ENCODE results near the gene MBTD1.
"Not testable (repeated sequence)": the region's sequence is repeated elsewhere in the genome, so short reads cannot be mapped to it uniquely, and the experiment has no call there.

Gene MBTD1

DNA sequence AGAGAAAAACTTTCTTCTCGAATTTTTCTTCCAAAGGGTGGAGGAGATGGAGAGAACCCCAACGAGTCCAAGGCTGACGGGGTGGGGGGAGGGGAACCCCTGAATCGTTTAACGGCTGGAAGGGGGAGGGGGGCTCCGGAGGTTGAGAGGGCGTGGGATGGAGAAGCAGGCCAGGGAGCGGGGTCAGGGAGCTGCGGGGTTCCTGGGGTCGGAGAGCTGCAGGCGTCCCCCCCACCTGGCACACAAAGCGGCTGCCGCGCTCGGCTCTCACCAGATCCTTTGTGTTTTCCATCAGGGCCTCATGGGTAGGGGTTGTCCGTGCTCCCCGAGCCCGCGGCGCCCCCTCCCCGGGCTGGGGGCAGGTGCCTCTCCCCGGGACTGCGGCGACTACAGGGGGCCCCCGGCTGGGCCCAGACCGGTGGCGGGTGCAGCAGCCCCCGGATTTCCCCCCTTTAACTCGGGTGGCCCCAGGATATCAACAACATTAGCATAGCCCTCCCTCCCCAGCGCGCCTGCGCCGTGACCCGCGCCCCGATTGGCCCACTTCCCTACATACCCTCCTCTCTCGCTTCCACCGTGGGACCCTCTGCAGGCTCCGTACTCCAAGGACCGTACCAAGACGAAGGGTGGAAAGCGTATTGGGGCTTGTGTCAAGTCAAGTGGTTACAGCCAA, at the start of gene MBTD1:
Gene MBTD1, minus strand, starts transcription at position 486 of the 673 bp plus-strand sequence. CDS start 34,888 bp downstream, outside the sequence.
- DNase-seq (ENCODE audit: low read depth in 3 of 3) = peak; percentile 83 to 92 (median 91)

DNA sequence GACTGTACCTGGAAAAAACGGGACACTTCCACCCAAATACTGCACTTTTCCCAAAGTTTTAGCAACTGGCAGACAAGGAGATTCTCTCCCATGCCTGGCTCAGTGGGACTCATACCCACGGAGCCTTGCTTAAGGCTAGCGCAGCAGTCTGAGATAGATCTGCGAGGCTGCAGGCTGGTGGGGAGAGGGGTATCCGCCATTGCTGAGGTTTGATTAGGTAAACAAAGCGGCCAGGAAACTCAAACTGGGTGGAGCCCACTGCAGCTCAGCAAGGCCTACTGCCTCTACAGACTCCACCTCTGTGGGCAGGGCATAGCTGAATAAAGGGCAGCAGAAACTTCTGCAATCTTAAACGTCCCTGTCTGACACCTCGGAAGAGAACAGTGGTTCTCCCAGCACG, 45.3 kb upstream of the MBTD1 start:
- DNase-seq (ENCODE audit: low read depth in 3 of 3) = no peak

DNA sequence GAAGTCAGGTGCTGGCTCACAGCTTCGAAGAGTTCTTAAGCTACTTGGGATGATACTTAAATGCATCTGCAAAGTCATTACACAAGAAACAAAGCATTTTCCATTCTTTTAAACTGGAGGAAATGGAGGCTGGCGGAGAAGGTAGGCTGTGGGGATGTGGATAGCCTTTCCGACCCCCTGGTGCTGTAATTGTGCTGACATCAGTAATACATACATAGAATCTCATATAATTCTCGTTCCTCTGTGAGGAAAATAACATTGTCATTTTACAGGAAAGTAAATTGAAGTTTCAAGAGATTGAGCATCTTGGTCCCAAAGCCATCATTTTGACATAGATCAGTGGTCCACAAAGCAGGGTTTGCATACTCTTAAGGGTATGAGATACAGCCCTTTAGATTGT, 40.0 kb upstream of the MBTD1 start:
- DNase-seq (ENCODE audit: low read depth in 3 of 3) = no peak

DNA sequence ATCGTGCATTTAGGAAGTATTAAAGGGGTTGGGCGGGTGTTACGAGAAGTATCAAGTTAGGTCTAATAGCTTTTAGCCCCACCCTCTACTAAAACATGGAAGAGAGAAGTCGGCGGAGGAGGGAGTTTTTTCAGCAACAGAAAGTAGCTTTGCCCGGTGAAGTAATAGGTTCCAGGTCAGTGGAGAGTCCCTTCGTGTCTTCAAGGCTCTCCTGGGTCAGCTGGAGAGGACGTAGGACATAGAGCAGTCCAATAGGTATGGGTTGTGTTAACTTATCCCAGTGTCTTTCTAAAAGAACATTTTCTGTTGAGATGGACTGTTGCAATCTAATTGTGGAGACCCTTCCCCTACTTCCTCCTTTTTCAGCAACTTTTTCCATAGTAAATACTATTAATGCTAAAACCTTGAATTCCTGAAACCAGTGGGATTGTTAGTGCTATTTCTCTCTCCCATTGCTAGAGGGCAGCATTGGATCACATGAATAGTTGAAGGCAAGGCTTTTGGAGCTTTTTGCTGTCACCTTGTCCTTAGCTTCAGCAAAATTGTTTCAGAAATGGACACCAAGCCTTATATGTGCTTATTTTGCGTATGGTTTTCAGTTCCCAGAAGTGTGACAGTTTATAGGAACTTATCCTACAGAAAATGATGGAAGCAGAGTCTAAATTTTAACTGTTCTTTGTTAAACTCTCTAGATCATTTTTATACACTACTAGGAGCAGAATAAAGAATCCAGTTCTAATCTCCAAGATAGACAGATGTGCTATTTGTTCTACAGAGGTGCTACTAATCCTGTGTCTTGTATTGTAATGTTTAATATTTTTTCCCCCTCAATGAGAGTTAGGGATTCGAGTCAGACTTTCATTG, 38.9 kb upstream of the MBTD1 start:
- DNase-seq (ENCODE audit: low read depth in 3 of 3) = no peak

DNA sequence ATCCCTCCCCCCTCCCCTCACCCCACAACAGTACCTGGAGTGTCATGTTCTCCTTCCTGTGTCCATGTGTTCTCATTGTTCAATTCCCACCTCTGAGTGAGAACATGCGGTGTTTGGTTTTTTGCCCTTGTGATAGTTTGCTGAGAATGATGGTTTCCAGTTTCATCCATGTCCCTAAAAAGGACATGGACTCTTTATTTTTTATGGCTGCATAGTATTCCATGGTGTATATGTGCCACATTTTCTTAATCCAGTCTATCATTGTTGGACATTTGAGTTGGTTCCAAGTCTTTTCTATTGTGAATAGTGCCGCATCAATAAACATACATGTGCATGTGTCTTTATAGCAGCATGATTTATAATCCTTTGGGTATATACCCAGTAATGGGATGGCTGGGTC, 34.5 kb upstream of the MBTD1 start:
- not testable (repeated sequence) for DNase-seq (ENCODE audit: low read depth in 3 of 3)

DNA sequence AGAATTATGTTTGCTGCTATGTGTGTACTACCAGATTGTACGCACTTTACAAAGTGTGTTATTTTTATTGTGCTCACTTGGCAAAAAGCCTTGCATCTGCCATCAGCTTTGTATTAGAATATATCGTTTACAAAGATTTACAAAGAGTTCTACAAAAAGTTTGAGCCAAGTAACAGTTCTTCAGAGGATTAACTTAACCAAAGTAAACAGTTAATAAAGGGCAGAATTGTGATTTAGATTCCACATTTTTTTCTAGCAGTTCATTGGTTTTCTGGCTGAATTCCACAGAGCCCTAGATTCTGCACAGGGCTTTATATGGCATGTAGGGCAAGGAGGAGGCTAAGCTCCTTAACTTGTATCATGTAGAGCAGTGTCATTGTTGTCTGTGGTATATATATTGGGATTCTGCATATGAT, 29.9 kb upstream of the MBTD1 start:
- DNase-seq (ENCODE audit: low read depth in 3 of 3) = no peak

DNA sequence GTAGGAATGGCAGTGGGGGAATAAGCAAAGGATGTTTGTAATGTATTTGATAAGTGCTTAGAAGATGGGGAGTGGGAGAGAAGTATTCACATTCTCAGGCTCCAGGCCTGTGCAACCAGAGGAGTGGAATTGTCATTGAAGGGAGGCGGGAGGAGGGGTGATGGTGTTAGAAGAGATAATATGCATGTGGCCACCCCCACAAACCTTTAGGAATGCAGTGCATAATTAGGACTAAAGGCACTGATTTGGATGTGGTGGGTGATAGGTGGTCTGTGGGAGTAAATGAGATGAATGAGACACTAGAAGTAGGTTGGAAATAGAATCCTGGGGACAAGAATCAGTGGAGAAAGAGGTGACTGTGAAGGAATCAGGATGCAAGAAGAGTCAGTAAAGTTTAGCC, 27.6 kb upstream of the MBTD1 start:
- DNase-seq (ENCODE audit: low read depth in 3 of 3) = no peak

DNA sequence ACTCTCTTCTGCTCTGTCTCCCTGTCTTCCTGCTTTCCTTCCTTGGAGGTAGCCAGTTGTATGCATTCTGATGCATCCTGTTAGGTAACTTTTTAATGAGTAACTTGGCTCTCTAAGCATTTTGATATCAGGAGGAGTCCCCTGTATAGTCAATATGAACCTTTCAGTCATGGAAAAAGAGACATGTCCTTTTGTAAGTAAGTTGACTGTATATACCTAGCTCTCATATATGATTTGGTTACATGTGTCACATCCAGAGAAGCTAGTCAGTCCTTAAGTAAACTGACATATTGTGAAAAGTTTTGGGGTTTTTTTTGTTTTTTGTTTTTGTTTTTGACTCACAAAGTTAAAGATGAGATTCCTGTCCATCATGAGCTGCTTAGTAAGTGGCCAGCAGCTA, 19.3 kb upstream of the MBTD1 start:
- no peak for DNase-seq (ENCODE audit: low read depth in 3 of 3)

DNA sequence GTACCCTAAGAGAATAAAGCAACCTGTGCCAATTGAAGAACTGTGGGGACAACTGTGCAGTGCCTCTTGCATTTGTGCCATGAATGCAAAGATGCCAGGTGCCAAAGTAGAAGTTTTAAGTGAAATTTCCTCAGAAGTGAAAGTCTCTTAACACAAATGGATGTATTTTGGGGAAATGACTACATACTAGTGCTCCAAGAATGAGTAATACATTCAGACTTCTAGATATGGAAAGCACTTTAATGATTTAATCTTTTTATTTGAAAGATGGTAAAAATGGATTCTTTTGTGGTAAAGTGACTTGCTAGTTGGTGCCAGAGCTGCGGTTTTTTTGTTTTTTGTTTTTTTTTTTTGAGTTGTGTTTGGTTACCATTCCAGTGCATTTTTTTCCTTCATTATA, 15.5 kb upstream of the MBTD1 start:
- DNase-seq (ENCODE audit: low read depth in 3 of 3) = no peak

DNA sequence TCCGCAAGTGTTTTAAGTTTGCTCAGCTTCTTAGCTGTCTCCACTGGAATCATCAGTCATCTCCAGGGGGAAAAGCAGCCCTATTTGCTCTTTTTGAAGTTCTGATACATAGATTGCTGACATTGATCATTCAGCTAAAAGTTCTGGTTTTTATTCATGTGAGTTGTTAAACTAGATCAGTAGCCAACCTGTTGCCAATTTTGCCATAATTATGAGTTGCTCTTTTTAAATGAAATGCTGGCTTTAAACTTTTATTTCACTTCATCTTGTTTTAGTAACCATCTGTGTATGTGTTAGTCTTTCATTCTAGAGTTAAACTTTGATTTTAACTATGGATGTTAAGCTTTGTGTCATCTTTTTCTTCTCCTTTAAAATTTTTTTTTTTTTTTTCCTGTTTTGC, 13.0 kb upstream of the MBTD1 start:
- DNase-seq (ENCODE audit: low read depth in 3 of 3) = no peak

DNA sequence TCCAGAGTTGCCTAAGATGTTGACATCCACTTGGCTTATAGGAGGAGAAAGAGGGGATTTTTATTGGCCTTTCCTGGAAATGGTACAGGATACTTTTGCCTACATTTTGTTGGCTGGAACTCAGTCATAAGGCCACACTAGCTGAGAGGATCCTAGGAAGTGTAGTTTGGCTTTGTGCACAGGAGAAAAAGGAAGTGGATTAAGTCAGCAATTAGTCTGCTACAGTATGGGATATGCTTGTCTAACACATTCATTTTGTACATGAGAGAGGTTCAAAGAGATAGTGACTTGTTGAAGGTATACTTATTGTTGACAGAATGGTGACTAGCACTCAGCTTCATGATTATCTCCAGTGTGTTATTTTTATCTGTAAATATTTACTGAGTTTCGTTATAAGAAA, 10.8 kb upstream of the MBTD1 start:
- DNase-seq (ENCODE audit: low read depth in 3 of 3) = no peak

DNA sequence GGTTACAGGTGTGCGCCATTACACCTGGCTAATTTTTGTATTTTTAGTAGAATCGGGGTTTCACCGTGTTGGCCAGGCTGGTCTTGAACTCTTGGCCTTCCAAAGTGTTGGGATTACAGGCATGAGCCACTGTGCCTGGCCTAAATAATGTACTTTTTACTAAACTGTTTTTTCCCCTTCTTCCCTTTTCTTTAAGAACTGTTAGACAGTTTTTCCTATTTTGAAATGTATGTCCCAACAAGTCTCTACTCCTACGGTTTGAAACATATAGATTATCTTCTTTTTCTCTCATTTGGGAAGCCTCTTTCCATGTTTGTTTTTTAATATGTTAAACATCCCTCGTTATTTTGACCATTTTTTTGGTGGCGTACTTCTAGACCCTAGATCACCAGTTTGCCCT, 10.1 kb upstream of the MBTD1 start:
- DNase-seq (ENCODE audit: low read depth in 3 of 3) = no peak

DNA sequence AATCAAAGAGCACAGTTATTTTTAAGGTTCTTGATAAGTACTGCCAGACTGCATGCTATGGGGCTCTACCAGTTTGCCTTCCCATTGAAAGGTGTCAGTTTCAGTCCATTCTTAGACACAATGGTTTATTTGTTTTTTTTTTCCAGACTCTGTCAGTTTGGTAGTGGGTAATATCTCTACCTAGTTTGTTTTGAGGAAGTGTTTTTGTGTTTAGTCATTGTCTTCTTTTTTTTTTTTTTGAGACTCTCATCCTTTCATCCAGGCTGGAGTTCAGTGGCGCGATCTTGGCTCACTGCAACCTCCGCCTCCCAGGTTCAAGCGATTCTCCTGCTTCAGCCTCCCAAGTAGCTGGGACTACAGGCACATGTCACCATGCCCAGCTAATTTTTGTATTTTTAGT, 4.6 kb upstream of the MBTD1 start:
- DNase-seq (ENCODE audit: low read depth in 3 of 3) = not testable (repeated sequence)

DNA sequence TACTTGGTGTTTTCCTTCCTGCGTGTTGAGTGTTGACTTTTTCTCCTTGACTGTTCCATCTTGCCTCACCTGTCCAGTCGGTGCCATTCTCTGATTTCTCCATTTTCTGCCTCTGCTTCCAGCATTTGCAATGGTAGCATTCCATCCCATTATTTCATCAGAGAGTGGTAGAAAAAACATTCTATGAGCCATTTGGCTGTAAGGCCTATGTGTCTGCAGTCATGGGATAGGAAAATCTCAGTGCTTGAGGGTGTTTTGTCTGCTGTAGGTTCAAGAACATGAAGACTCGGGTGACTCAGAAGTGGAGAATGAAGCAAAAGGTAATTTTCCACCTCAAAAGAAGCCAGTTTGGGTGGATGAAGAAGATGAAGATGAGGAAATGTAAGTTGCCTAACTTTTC, 3.2 kb upstream of the MBTD1 start:
- no peak for DNase-seq (ENCODE audit: low read depth in 3 of 3)

DNA sequence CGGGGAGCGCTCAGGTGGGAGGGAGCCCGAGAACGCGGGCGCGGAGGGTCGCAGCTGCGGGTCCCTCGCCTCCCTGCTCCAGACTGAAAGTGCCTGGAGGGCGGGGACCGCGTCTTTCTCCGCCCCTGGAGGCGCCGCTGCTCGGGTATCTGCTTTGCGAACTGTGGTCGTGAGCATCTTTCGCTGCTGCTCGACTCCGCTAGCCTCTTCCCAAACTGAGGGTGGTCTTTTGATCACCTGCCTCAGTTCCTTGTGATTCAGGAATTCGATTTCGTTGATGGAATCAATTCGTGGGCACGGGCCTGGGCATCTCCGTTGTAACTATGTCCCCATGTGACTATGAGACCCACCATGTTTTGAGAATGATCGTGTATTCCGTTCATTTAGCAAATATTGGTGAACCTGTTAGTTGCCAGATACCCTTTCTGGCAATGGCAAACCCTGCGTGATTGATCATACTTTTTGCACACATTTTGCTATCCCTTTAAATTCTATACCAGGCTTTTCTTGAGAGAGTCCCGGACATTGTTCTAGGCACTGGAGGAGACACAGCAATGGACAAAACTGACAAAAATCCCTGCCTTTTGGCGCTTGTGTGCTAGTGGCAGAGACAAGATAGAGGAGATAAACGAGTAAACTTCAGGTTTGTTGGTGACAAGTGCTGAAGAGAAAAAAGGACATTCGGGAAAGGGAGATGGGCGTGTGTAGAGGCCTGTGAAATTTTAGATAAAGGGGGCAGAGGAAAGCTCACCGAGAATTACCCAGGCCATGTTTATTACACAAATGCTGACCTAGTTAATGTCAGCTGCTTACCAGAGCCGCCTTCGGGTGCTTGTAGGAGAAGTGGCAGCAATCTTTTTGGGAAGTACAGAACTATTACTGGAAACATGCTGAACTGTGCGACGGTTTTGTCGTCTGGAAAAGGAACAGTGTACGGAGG, 1.4 kb upstream of the MBTD1 start:
- no peak for DNase-seq (ENCODE audit: low read depth in 3 of 3)

DNA sequence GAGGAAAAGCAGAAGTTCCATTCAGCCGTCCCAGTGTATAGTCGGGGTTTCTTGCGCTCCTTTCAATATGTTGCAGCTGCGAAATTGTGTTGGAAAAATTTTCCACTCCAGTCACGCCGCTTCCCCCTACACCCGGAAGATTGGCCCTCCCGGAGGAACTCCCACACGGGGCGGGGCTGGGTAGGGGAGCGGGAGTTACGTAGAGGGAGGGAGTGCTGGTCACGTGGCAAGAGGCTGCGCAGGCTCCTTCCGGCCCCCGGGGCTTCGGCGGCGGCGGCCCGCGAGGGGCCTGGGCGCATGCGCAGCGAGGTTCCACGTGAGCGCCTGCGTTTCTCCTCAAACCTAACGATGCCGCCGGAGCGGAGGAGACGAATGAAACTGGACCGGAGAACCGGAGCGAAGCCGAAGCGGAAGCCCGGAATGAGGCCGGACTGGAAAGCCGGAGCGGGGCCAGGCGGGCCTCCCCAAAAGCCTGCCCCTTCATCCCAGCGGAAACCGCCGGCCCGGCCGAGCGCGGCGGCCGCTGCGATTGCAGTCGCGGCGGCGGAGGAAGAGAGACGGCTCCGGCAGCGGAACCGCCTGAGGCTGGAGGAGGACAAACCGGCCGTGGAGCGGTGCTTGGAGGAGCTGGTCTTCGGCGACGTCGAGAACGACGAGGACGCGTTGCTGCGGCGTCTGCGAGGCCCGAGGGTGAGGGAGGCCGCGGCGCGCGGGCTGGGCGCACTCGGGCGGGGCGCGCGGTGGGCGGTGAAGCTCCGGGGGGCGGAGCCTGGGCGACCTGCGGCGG, 581 bp upstream of the MBTD1 start, which contains the start of gene UTP18:
Gene UTP18, plus strand, starts transcription at position 310 of the 787 bp plus-strand sequence. Its CDS starts 39 bp downstream, at position 349.
- DNase-seq (ENCODE audit: low read depth in 3 of 3) = peak; percentile 91 to 96 (median 95)

DNA sequence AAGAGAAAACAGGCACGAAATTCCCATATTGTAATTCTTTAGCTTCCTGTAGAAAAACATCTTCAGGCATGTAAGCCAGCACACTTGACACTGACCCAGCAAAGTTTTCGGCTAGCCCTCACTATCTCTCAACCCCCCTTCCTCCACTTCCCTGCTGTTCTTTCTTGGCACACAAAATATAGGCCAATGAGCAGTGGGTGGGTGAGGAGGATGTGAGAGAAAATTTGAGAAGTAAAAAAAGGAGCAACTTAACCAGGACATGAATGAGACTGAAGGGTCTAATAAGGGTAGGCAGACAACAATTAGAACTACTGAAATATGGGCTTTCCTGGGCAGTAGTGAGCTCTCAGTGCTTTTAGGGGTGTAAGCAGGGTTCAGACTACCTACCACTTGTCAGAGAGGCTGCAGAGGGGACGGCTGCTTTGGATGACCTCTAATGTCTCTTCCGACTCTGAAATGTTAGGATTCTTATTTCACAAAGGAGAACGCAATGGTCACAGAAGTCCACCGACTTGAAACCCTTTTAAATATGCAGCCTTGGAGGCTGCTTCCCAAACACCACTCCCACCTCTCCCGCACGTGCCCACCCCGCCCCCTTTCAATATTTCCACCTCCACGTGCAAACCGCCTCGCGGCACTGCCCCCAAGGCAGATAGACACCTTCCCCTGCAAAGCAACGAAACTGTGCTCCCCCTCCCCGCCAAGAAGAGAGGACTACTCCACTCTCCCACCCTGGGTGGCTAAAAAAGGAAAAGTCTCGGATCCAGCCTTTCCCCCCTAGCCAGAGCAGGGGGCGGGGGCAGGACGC, 889 bp downstream of the MBTD1 start:
- DNase-seq (ENCODE audit: low read depth in 3 of 3) = no peak

DNA sequence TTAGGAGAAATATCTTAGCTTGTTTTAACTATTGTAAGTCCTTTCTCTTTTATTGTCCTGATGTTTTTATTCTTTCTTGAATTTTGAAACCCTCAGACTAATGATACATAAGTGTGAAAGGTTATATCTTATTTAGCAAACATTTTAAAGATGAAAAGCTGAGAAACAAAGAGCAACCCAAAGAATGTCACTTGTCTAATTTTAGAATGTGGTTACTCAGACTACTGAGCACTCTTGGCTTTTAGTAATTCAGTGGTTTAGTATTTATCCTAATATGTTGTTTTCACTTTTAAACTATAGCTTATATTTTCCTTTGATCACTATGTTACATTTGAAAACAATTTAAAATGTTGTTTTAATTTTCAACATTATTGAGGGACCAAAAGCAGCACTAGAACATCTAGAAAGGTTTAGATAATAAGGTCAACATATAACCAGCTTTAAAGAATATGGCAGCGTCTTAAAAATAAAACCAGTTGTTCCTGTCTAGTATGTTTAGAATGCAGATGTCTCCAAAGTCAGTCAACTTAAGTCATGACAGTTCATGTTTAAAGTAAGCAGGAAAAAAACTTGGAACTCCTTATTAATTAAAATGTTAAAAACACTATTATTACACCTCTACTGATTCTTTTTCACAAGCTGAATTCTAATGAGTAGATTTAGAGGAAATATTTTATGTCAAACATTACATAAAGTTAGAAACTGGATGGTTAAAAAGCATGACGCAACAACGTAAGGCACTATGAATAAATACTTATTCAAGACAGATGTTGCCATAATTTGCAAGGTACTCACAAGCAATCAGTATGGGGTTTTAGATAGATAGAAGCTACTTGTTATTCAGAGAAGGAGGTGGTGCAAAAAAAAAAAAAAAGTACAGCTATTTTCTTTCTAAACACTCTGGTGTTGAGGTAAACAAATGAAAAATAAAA, 2.4 kb downstream of the MBTD1 start:
- DNase-seq (ENCODE audit: low read depth in 3 of 3) = no peak

DNA sequence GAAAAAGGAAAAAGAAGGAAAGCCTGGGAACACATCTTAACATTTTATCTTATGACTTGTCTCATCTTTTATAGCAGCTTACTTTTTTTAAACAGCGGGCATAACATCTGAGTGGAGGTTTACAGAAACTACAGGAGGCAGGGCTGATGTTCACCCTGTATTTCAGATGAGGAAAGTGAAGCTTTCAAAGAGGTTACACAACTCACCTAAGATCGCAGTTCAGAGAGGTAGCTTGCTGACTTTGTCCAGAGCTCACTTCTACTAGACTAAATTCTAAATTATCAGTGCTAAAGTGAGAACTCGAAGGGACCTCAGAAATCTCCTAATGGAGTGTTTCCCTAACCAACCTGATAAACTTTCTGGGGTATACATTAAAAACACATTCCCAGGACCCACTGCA, 3.7 kb downstream of the MBTD1 start:
- DNase-seq (ENCODE audit: low read depth in 3 of 3) = no peak
